ENCODE data around the gene MTHFD1L. TPM values are rescaled to one million over a fixed set of nuclear protein-coding genes. Genes with fewer than 3 reads are reported as not detected.

The MTHFD1L gene
- total RNA-seq, 1 donor from 2014 or later = 70.3 TPM

- DNase-seq (ENCODE audit: low spot score) = no peak
Measured at GRCh38 chr6:150991487-150991886, 126.0 kb downstream of the MTHFD1L start.

- no peak for DNase-seq (ENCODE audit: low spot score)
Measured at GRCh38 chr6:150992262-150992661, 126.8 kb downstream of the MTHFD1L start.

- DNase-seq (ENCODE audit: low spot score) = no peak
Measured at GRCh38 chr6:150992703-150993102, 127.2 kb downstream of the MTHFD1L start.

- no peak for DNase-seq (ENCODE audit: low spot score)
Measured at GRCh38 chr6:150993253-150993652, 127.8 kb downstream of the MTHFD1L start.

- DNase-seq (ENCODE audit: low spot score) = no peak
Measured at GRCh38 chr6:150994026-150994425, 128.5 kb downstream of the MTHFD1L start.

- no peak for DNase-seq (ENCODE audit: low spot score)
Measured at GRCh38 chr6:150996968-150997367, 131.5 kb downstream of the MTHFD1L start.

GRCh38 chr6:150999107-150999506 is 133.6 kb downstream of the MTHFD1L start:
- no peak for DNase-seq (ENCODE audit: low spot score)

- no peak for DNase-seq (ENCODE audit: low spot score)
Measured at GRCh38 chr6:150999576-150999975, 134.1 kb downstream of the MTHFD1L start.

GRCh38 chr6:151001387-151002056 is 136.0 kb downstream of the MTHFD1L start:
- no peak for DNase-seq (ENCODE audit: low spot score)

GRCh38 chr6:151002057-151002450 is 136.6 kb downstream of the MTHFD1L start:
- DNase-seq (ENCODE audit: low spot score) = no peak

- DNase-seq (ENCODE audit: low spot score) = no peak
Measured at GRCh38 chr6:151002491-151002935, 137.0 kb downstream of the MTHFD1L start.

- peak; percentile 47 for DNase-seq (ENCODE audit: low spot score)
Measured at GRCh38 chr6:151004383-151005024, 139.0 kb downstream of the MTHFD1L start.

GRCh38 chr6:151005164-151005563 is 139.7 kb downstream of the MTHFD1L start:
- DNase-seq (ENCODE audit: low spot score) = no peak

- no peak for DNase-seq (ENCODE audit: low spot score)
Measured at GRCh38 chr6:151005896-151006632, 140.6 kb downstream of the MTHFD1L start.

- DNase-seq (ENCODE audit: low spot score) = no peak
Measured at GRCh38 chr6:151007076-151007475, 141.6 kb downstream of the MTHFD1L start.

- no peak for DNase-seq (ENCODE audit: low spot score)
Measured at GRCh38 chr6:151007922-151008321, 142.4 kb downstream of the MTHFD1L start.

GRCh38 chr6:151008425-151008824 is 142.9 kb downstream of the MTHFD1L start:
- DNase-seq (ENCODE audit: low spot score) = no peak

- DNase-seq (ENCODE audit: low spot score) = no peak
Measured at GRCh38 chr6:151009576-151009975, 144.1 kb downstream of the MTHFD1L start.

- DNase-seq (ENCODE audit: low spot score) = no peak
Measured at GRCh38 chr6:151010071-151010470, 144.6 kb downstream of the MTHFD1L start.

- DNase-seq (ENCODE audit: low spot score) = no peak
Measured at GRCh38 chr6:151012321-151013294, 147.1 kb downstream of the MTHFD1L start.

- peak; percentile 70 for DNase-seq (ENCODE audit: low spot score)
Measured at GRCh38 chr6:151014404-151015100, 149.1 kb downstream of the MTHFD1L start.

Measured in umbilical cord (tissue), 2 donors.